ENCODE measurements around the gene LIN7A.
"Not testable (repeated sequence)": the region's sequence is repeated elsewhere in the genome, so short reads cannot be mapped to it uniquely, and the experiment has no call there.

LIN7A gene

GRCh38 chr12:80802652-80803400 lies 134.9 kb downstream of the LIN7A start:
- DNase-seq = no peak

DNA sequence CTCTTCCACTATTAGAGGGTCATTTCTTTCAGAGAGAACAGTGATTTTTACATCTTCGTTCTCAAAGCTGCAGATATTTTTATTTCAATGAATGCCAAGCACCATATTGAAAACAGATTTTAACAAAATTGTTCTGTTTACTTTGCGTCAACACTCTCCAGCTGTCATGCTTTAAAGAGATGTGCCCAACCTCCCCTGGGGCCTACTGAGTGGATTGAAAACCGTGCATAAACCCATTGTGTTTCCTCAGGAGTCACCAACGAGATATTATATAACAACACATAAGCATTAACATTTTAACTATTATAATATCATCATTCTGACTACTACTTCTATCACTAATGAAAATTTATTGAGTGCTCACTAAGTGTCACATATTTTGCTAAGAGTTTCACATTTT lies 139.5 kb downstream of the LIN7A start:
- no peak for DNase-seq

DNA sequence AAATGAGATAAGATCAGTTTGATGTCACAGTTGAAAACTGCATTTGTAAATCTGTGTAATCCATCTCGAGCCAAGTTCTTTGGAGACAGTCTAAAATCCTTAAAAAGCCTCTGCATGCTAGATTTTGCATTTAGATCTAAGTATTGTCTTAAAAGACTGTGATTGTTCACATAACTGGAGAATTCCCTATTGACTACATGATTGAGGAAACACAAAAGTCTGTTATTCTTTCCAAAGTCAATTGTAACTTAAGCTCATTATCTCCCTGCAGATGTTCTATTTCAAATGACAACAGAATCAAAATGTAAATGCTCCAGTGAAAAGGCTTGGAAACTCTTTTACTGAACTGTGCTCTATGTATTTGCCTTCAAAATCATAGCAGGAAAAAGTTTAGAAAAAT lies 143.2 kb downstream of the LIN7A start:
- DNase-seq = no peak

- DNase-seq = no peak
Observed at GRCh38 chr12:80792861-80793260, 144.9 kb downstream of the LIN7A start.

DNA sequence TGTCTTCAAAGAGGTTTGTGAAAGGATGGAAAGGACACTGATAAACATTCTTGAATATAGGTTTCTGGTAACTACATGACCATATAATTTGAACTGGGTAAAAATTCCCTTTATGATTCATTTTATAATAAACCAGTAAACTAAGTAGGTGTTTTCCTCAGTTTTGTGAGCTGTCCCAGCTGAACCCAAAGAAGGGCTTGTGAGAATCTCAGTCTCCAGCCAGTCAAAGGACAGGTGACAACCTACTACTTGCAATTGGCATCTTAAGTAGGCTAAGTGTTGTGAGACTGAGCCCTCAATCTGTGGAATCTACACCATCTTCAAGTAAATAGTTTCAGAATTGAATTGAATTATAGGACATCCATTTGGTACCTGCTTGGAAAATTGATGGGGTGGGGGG lies 145.9 kb downstream of the LIN7A start:
- DNase-seq = no peak

DNA sequence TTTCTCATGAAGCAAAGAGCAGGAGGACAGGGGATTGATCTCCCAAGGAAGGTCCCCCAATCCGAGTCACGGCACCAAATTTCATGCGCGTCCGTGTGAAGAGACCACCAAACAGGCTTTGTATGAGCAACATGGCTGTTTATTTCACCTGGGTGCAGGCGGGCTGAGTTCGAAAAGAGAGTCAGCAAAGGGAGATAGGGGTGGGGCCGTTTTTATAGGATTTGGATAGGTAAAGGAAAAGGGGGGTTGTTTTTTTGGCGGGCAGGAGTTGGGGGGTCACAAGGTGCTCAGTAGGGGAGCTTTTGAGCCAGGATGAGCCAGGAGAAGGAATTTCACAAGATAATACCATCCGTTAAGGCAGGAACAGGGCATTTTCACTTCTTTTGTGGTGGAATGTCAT lies 149.3 kb downstream of the LIN7A start:
- DNase-seq = not testable (repeated sequence)

- not testable (repeated sequence) for DNase-seq
Observed at GRCh38 chr12:80782963-80783470, 154.7 kb downstream of the LIN7A start.

DNA sequence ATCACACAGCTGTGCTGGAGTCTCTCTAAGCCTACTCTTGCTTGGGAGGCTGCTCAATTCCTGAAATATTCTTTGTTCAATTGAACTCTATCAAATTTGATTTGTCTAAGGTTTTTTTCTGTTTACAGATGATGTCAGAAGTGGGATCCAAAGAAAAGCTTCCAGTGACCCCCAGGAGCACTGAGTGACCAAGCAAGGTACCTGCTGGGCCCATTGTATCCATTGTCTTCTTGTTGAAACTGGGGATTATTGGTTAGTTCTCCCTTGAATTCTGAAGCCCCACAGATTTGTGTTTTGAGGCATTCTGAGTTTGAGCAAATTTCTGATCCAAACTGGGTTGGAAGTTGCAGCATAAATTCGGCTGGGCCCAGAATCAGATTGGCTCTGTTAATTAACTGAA lies 156.4 kb downstream of the LIN7A start:
- no peak for DNase-seq

DNA sequence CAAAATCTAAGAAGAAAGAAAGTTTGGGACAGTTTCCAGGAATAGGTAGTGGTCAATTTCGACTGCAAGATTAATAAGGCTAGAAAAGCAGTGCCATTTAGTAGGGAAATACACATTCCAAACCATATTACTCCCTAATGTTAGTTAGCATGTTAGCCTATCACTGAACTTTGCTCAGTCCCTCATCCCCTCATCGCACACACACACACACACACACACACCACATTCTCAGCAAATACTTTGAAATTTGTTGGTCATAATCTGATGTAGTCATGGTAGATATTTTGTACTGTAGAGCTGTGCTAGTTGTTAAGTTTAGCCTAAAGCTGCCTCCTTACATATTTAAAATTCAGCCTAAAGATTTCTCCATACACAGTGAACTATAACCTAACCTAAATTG lies 157.0 kb downstream of the LIN7A start:
- DNase-seq = no peak

DNA sequence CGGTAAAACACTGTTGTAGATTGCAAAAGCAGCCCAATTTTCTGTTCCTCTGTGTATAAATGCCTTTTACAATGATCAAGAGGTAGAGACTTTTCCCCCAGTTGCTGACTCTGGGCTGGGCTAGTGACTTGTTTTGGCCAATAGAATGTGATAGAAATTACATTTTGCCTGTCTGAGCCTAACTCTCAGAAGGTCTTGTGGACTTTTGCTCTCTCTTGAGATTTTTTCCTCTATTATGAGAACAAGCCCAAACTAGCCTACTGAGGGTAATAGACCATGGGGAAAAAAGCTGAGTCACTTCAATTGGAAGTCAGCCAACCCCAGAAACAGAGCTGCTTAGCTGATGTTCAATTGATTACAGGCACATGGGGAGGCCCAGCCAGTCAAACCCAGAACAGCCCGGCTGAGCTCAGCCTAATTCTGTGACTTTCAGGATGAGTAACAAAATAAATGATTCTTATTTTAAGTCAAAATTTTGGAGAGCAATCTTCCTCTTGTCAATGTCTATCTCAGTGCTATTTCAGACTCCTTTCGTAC lies 159.7 kb downstream of the LIN7A start:
- peak; percentile 98 for DNase-seq

DNA sequence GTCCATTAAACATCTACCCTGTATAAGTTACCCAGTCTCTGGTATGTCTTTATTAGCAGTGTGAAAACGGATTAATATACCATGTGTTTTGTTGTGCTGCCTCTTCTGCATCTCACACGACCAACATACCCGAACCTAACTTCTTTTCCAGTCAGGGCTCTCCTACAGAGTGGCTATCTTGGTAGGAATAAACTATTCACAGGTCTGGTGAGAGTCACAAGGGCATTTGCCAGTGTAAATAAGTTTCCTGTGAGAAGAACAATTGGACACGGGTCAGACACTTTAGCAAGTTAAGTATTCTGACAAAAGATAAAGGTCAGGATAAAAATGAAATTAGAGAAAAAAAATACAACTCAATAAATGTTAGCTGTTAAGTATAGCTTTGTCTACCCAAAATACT lies 160.1 kb downstream of the LIN7A start:
- DNase-seq = peak; percentile 76

- no peak for DNase-seq
Observed at GRCh38 chr12:80776706-80777105, 161.0 kb downstream of the LIN7A start.

GRCh38 chr12:80770958-80771357 lies 166.8 kb downstream of the LIN7A start:
- no peak for DNase-seq

DNA sequence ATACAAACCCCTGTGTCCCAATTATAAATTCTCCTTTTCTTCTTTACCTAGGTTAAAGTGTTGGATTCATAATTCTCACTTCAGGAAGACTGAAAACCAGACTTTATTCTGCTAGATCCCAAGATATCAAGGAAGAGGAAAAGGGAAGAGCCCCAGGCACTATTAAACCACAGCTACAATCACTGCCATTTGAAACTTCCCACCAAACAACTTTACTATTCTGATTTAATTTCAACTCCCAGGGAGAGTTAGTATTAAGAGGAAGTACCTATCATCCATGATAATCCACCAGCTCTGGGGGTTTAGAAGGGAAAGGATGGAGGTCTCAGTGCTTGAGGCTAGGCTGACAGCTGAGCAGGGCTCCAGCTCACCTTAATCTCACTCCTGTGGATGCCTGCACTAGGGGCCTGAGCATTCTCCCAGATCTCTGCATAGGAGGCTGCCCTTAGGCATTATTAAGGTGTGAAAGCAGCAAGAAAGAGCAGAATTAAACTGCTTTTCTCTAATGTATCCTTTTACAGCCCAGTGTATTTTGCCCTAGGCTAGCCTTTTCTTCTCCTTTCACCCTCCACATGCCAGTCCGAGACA lies 168.1 kb downstream of the LIN7A start:
- no peak for DNase-seq

DNA sequence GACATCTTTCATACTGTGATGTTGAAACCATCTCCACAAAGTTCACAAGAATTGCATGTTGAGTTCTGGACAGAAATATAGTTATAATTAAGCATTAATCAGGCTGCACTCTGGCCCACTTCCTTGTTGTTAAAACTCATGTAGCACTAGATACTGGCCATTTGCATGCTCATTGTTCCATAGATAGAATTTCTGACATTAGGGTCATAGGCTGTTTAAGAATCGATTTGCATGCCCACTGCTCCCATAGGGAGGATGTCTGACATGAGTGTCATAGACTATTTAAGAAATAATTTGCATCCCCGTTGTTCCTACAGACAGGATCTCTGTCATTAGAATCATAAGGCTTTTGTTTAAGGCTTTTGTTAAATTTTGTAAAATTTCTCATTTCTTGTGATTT lies 170.8 kb downstream of the LIN7A start:
- no peak for DNase-seq

- DNase-seq = no peak
Observed at GRCh38 chr12:80766210-80766609, 171.5 kb downstream of the LIN7A start.

DNA sequence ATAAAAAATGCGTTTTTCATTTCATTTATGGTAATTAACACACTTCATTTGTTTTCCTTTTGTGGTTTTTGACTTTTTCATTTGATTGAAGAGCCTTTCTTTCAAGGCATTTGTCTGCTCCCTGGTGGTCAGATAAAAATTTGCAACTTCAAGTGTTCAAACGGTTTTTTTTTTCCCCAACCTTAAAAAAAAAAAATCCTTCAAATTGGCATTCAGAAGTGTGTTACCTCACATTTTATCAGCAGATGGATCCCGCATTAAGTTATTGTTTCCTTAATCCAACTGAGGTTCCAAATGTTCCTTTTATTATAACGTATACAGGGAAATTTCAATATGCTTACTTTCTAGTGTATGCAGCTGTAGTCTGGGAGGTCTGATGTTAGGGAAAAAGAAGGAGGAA lies 173.9 kb downstream of the LIN7A start:
- peak; percentile 76 for DNase-seq

GRCh38 chr12:80761838-80762237 lies 175.9 kb downstream of the LIN7A start:
- DNase-seq = no peak

- no peak for DNase-seq
Observed at GRCh38 chr12:80756875-80757274, 180.9 kb downstream of the LIN7A start.

GRCh38 chr12:80754274-80754673 lies 183.5 kb downstream of the LIN7A start:
- DNase-seq = no peak

DNA sequence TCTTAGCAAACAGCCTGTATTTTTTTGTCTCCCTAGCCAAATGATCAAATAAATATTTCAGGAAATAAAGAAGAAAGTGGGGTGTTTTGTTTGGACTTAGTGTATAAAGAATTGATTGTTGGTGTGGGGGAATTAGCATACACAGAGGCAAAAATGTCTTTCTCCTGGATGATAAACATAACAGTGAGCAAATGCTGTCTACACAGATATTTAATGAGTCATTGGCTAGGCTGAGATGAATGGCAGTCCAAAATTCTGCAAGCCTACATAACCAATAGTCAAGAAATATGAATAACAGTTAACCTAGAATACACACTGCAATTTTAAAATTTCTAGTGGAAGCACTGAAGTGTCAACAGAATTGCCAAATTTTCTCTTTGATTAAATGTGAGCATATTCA lies 185.3 kb downstream of the LIN7A start:
- DNase-seq = no peak

GRCh38 chr12:80749456-80749855 lies 188.3 kb downstream of the LIN7A start:
- DNase-seq = no peak

DNA sequence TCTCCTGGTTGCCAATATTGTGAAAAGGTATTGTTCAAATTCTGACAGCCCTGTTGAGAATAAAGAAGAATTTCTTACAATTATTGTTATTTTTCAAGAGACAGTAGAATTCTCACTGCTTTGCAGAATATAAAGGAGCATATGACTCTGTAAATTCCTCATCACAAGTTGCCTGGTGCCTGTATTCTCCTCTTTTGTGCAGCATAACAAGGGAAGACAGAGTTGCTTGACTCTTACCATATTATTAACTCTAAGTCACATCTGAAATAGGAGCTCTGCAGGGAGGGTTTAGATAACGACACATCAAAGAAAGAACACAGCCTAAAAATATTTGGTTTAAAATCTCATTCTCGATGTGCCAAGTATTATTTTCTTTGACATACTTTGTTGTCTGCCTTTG lies 189.9 kb downstream of the LIN7A start:
- no peak for DNase-seq

DNA sequence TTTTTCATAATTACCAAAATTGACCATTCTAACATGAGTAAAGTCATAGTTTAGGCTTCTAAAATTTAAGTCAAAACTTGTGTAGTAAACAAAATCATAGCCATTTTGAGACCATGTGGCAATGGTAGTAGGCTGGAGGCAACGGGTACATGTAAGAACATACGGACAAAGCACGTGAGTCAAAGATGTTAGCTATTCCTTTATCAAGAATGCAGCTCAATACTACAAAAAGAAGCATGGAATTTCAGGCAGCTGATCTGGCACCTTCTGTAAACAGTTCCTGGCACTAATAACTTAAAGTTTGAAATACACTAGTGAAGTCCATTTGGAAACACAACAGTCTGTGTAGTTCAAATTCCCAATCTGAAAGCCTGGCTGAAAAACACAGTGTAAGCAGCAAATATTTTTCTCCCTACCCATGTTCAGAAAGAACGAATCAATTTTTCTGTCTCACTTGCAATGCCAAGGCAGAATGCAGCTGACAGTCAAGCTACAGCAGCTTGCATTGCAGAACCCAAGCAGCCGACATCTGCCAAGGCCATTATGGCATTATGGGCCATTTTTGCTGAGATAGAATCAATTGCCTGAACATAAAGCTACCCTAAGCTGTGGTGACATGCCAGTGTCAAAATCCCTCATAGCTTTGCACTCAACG lies 191.8 kb downstream of the LIN7A start:
- DNase-seq = no peak

All from NCI-H748 treated with DMSO at 0.1 percent for 48 hours (cell line).